ENCODE results near the gene MAPK7. TPM values are rescaled to one million over a fixed set of nuclear protein-coding genes. Genes with fewer than 3 reads are reported as not detected.

The MAPK7 gene
- total RNA-seq, 1 donor from 2014 or later: 30.6 TPM

GRCh38 chr17:19398301-19399181 is 20.2 kb downstream of the MAPK7 start:
- no peak for DNase-seq (ENCODE audit: low spot score)

GRCh38 chr17:19399750-19400450 is 21.6 kb downstream of the MAPK7 start:
- DNase-seq (ENCODE audit: low spot score): no peak

GRCh38 chr17:19401321-19402010 is 23.2 kb downstream of the MAPK7 start:
- no peak for DNase-seq (ENCODE audit: low spot score)

- no peak for DNase-seq (ENCODE audit: low spot score)
Observed at GRCh38 chr17:19402171-19402570, 23.9 kb downstream of the MAPK7 start.

GRCh38 chr17:19403021-19403420 is 24.7 kb downstream of the MAPK7 start:
- no peak for DNase-seq (ENCODE audit: low spot score)

- DNase-seq (ENCODE audit: low spot score): no peak
Observed at GRCh38 chr17:19404264-19404663, 26.0 kb downstream of the MAPK7 start.

DNA sequence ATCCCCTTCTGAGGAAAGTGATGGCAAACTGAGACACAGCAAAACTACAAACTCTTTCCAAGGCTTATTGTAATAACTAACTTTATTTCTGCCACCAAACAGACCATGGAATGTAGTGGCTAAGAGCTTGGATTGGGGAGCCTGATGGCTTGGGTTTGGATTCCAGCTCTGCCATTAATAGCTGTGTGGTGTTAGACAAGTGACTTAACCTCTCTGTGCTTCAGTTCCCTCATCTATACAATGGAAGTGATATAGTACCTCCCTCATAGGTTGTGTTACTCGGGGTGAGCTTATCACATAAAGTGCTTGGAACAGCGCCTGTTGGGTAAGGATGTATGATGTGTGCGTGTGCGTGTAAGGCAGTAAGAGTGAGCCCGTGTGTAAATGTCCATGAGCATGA is 26.8 kb downstream of the MAPK7 start:
- no peak for DNase-seq (ENCODE audit: low spot score)

DNA sequence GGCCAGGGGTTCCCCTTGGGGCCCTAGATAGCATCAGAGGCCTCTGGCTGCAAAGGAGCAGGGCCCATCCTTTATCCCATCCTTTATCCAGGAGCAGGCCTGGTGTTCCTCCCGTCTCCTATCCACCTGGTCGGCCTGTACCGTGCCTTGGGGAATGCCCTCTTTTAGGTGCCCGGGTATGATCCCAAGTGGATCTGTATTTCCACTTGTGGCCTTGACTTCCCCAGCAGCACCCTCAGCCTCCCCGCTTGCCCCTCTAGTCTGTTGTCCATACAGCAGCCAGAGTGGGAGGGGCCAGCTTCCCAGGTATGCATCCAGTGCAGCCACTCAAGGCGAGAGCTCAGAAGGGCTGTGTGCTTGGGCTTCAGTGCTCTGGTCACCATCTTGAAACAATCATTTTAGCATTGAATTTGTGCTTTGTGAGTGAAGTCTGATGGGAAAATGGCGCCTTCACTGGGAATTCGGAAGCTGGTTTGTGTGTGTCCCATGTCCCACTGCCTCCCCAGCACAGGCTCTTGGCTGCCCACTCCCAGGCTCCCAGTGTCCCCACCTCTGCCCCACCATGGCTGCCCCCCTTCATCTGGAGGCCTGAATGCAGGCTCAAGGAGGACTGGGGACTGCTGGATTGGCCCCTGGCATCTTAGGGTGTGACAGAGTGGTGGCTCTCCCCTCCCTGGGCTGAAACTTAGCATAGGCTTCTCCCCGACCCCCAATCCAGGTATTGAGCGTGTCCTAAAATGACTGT is 29.5 kb downstream of the MAPK7 start:
- no peak for DNase-seq (ENCODE audit: low spot score)

GRCh38 chr17:19408346-19408710 is 30.0 kb downstream of the MAPK7 start:
- no peak for DNase-seq (ENCODE audit: low spot score)

DNA sequence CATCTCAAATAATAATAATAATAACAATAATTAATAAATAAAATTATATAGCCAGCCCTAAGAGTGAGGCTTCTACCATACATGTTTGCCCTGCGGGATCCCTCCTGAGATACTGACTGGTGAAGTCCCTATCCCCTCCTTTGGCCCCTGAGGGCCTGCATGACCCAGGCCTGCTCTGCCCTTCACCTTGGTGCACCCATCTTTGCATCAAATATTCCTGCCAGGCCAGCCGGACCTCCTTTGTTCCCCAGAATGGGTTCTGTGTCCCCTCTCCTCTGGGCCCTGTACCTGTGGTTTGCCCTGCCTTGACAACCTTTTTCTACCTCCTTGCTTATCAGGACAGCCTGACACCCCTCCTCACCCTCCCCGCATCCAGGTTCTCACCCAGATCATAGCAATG is 30.8 kb downstream of the MAPK7 start:
- no peak for DNase-seq (ENCODE audit: low spot score)

GRCh38 chr17:19409509-19409908 is 31.2 kb downstream of the MAPK7 start:
- DNase-seq (ENCODE audit: low spot score): no peak

- DNase-seq (ENCODE audit: low spot score): no peak
Observed at GRCh38 chr17:19410091-19410490, 31.8 kb downstream of the MAPK7 start.

GRCh38 chr17:19410875-19411620 is 32.8 kb downstream of the MAPK7 start, which contains the start of gene RNF112:
RNF112 (plus strand) TSS chr17:19411232; CDS start chr17:19411409, 177 bp downstream.
- DNase-seq (ENCODE audit: low spot score): no peak

- no peak for DNase-seq (ENCODE audit: low spot score)
Observed at GRCh38 chr17:19411631-19412030, 33.3 kb downstream of the MAPK7 start.

DNA sequence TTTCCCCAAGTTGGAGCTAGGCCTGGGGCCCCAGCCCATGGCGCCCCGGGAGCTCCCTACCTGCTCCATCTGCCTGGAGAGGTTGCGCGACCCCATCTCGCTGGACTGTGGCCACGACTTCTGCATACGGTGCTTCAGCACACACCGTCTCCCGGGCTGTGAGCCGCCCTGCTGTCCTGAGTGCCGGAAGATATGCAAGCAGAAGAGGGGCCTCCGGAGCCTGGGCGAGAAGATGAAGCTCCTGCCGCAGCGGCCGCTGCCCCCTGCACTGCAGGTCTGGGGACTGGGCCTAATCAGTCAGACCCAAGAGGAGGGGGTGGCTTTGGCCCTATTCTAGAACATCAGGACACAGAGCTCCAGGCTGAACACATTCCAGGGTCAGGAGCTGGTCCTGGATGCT is 34.2 kb downstream of the MAPK7 start:
- no peak for DNase-seq (ENCODE audit: low spot score)

GRCh38 chr17:19412984-19413383 is 34.7 kb downstream of the MAPK7 start:
- no peak for DNase-seq (ENCODE audit: low spot score)

- no peak for DNase-seq (ENCODE audit: low spot score)
Observed at GRCh38 chr17:19413761-19414160, 35.5 kb downstream of the MAPK7 start.

- no peak for DNase-seq (ENCODE audit: low spot score)
Observed at GRCh38 chr17:19414396-19415280, 36.3 kb downstream of the MAPK7 start.

GRCh38 chr17:19415311-19415710 is 37.0 kb downstream of the MAPK7 start:
- DNase-seq (ENCODE audit: low spot score): no peak

Measured in ureter (tissue), 1 donor.